ENCODE measurements around the gene TUBB4B. TPM values are rescaled to one million over a fixed set of nuclear protein-coding genes. Genes with fewer than 3 reads are reported as not detected.

The TUBB4B gene
- total RNA-seq, result 100 to 1,000 TPM; 244 to 769 (median 456) TPM
- 100 to 1,000 TPM; 705 to 900 TPM for polyA plus RNA-seq
- long read RNA-seq, donor 1, transcript TUBB4B-201 (4 exons, 1,637 nt), result major isoform, 300 of 802 reads
- long read RNA-seq, donor 1, partial matches to known transcripts, result 26 of 802 reads
- long read RNA-seq, donor 1, other reads (novel, unspliced or antisense), result 475 of 802 reads
- long read RNA-seq, donor 2, transcript TUBB4B-201 (4 exons, 1,637 nt), result major isoform, 1,509 of 1,922 reads
- long read RNA-seq, donor 2, partial matches to known transcripts, result 118 of 1,922 reads
- long read RNA-seq, donor 2, other reads (novel, unspliced or antisense), result 292 of 1,922 reads
- long read RNA-seq, donor 3, transcript TUBB4B-201 (4 exons, 1,637 nt), result major isoform, 358 of 994 reads
- long read RNA-seq, donor 3, partial matches to known transcripts, result 26 of 994 reads
- long read RNA-seq, donor 3, other reads (novel, unspliced or antisense), result 610 of 994 reads

DNA sequence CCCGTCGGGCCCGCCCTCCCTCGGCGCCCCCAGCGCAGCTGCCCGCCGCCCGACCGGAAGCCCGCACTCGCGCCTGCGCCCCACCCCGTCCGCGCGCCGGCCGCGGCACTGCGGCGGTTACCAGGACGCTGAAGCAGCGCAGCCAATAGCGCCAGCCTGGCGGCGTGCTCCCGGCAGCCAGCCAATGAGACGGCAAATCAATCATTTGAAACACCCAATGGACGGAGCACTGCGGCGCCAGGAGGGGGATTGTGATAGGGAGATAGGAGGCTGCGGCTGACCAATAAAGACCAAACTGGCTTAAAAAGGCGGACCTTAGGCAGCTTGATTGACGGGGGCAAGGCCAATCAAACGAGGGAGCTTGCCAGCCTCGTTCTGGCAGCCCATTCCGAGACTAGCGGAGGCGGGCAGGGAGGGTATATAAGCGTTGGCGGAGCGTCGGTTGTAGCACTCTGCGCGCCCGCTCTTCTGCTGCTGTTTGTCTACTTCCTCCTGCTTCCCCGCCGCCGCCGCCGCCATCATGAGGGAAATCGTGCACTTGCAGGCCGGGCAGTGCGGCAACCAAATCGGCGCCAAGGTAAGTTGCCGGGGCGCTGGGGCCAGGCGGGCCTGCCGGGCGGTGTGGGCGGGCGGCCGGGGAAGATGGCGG, at the start of gene TUBB4B:
TSS of gene TUBB4B (plus strand) at position 447 of the 649 bp plus-strand sequence. CDS start at position 521, 74 bp downstream.
- peak; percentile 86 to 94 (median 90) for ATAC-seq
- peak; percentile 99 to 100 (median 100) for DNase-seq
- H3K4me3 ChIP-seq, result peak within 1 kb of the TSS; percentile 70 to 97 (median 92)
- 0 to 1% (median 1%) methylated on average over 45 to 67 of the region's 67 CpGs for WGBS, 4 donors
- TF ChIP-seq POLR2A (IDR thresholded peaks at IDR 0.05), result peak; percentile 57 to 97
- TF ChIP-seq, protein P1, sequence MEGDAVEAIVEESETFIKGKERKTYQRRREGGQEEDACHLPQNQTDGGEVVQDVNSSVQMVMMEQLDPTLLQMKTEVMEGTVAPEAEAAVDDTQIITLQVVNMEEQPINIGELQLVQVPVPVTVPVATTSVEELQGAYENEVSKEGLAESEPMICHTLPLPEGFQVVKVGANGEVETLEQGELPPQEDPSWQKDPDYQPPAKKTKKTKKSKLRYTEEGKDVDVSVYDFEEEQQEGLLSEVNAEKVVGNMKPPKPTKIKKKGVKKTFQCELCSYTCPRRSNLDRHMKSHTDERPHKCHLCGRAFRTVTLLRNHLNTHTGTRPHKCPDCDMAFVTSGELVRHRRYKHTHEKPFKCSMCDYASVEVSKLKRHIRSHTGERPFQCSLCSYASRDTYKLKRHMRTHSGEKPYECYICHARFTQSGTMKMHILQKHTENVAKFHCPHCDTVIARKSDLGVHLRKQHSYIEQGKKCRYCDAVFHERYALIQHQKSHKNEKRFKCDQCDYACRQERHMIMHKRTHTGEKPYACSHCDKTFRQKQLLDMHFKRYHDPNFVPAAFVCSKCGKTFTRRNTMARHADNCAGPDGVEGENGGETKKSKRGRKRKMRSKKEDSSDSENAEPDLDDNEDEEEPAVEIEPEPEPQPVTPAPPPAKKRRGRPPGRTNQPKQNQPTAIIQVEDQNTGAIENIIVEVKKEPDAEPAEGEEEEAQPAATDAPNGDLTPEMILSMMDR (IDR thresholded peaks at IDR 0.05), result peak in 4 of 12 donors; percentile 1 to 6 (median 2)
- intact Hi-C loops (cut with DNase I), result loop anchor here in 2 of 10 donors (1.0 to 2.0 kb wide), 2 partner anchors 14 to 36 kb away; partner anchors contain the start of genes TOR4A (in 2 of the 2) and NELFB (in 1 of the 2)
- peaks cover 0 to 24% (median 18%) of the 10 kb centered on the region in 9 donors for H3K36me3 ChIP-seq
- peaks cover 0 to 73% (median 49%) of the 10 kb centered on the region in 12 donors for H3K4me1 ChIP-seq
- H3K27me3 ChIP-seq, result no peaks in the 10 kb centered on the region
- no peaks in the 10 kb centered on the region for H3K9me3 ChIP-seq
- H3K27ac ChIP-seq, result peak within 1 kb of the TSS; percentile 94 to 100 (median 98)

DNA sequence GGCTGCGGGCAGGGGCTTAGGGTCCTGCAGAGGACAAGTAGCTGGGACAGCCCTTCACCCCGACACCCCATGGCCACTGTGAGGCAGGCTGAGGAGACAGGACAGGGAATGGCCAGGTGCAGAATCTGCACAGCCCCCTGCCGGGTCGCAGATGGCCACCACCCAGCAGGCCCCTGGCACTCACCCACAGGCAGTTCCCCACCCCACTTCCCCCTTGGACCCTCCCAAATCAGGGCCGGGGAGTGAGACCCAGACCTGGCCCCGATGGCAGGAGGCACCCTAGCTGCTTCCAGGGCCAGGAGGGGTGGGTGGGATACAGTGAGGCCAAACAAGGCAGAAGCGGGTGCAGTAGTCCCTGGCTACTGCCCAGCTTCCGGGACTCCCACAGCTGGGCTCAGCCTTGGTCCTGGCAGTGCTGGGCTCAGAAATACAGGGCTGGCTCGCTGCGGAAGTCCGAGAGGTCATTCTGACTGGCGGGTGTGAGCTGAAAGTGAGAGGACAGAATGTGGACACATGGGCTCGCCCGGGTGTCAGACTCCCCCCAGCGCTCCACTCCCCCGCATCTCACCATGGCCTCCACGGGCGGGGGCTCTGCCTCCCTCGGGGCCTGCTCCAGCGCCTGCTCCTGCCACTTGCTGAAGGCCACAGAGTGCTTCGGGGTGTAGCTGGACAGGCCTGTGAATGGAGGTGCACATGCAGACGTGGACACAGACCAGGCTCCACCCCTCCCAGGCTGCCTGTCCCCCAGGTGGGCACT, 49.2 kb upstream of the TUBB4B start:
- TF ChIP-seq, protein P1 (IDR thresholded peaks at IDR 0.05), result no peak
- no peak for TF ChIP-seq POLR2A (IDR thresholded peaks at IDR 0.05)
- 82 to 86% (median 84%) methylated on average over 18 to 22 of the region's 22 CpGs for WGBS, 4 donors
- H3K9me3 ChIP-seq, result no peaks in the 10 kb centered on the region
- intact Hi-C loops (cut with DNase I), result loop anchor here in 1 of 10 donors (5.0 kb wide), 1 partner anchor 35 kb away; the partner anchor contains the start of genes CYSRT1 and RNF224
- peaks cover 18 to 84% (median 59%) of the 10 kb centered on the region in 12 donors for H3K4me1 ChIP-seq
- ATAC-seq (no peak), DNase-seq (no peak)
- H3K27ac ChIP-seq, result peak overlapping the region in 1 of 12 donors; percentile 98
- H3K27me3 ChIP-seq, result no peaks in the 10 kb centered on the region
- H3K36me3 ChIP-seq, result peaks cover 0 to 35% (median 24%) of the 10 kb centered on the region in 9 donors
- no peak overlapping the region for H3K4me3 ChIP-seq

DNA sequence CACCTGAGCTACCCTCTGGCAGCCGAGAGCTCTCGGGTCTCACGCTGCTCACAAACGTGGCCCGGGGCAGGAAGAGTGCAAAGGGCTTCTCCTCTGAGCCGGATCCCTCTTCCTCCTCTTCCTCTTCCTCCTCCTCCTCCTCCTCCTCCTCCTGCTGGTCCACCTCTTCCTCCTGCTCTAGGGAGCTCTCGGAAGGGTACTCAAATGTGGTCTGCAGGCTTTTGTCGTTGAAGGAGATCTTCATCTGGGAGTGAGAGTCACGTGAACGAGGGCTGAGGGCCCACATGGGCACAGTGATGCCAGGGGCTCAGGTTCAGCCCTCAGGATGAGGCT, 48.7 kb upstream of the TUBB4B start:
- no peak for TF ChIP-seq POLR2A (IDR thresholded peaks at IDR 0.05)
- TF ChIP-seq, protein P1 (IDR thresholded peaks at IDR 0.05), result no peak
- intact Hi-C loops (cut with DNase I), result loop anchor here in 1 of 10 donors (5.0 kb wide), 1 partner anchor 35 kb away; the partner anchor contains the start of genes CYSRT1 and RNF224
- H3K27ac ChIP-seq, result no peak overlapping the region
- no peak for DNase-seq
- ATAC-seq, result no peak
- no peaks in the 10 kb centered on the region for H3K9me3 ChIP-seq
- peaks cover 0 to 30% (median 24%) of the 10 kb centered on the region in 9 donors for H3K36me3 ChIP-seq
- H3K4me1 ChIP-seq, result peaks cover 15 to 84% (median 57%) of the 10 kb centered on the region in 12 donors
- WGBS, 4 donors, result 76 to 87% (median 81%) methylated on average over 8 to 10 of the region's 10 CpGs
- no peak overlapping the region for H3K4me3 ChIP-seq
- H3K27me3 ChIP-seq, result no peaks in the 10 kb centered on the region

All from heart left ventricle (tissue), 16 donors.